Gastroesophageal sphincter (tissue), 4 donors: ENCODE results near the gene PCDHB5. TPM values are rescaled to one million over a fixed set of nuclear protein-coding genes. Genes with fewer than 3 reads are reported as not detected.
A peak's percentile ranks its signal among the peaks of the same experiment; 100 is the strongest.
"Not testable (repeated sequence)": the region's sequence is repeated elsewhere in the genome, so short reads cannot be mapped to it uniquely, and the experiment has no call there.

ENCODE experiments used
- ATAC-seq: fragments of 150-250 bp; one replicate; pipeline ENCODE4 v1.9.1; 2016; ENCODE audit warnings: mild to moderate bottlenecking, moderate library complexity
- H3K27ac ChIP-seq, 4 donors: fragments of 200-600 bp; sonication (generic) in 3 of 4; 1 replicate in 3 of 4; 2 replicates in 1 of 4; pipeline ENCODE4 v1.5.1; 2016 to 2019
- H3K27me3 ChIP-seq: fragments of 200-600 bp; sonication (generic); one replicate; pipeline ENCODE4 v1.5.1; 2019
- H3K36me3 ChIP-seq, 2 donors: fragments of 200-600 bp; sonication (generic); one replicate each; pipeline ENCODE4 v1.5.1; 2019; ENCODE audit warnings: control low read depth in 1 of 2
- H3K4me1 ChIP-seq, 3 donors: fragments of 200-600 bp; sonication (generic); 1 replicate in 2 of 3; 2 replicates in 1 of 3; pipeline ENCODE4 v1.5.1; 2016 to 2019; ENCODE audit warnings: control low read depth in 2 of 3
- H3K4me3 ChIP-seq, 2 donors: fragments of 200-600 bp; sonication (generic); one replicate each; pipeline ENCODE4 v1.5.1; 2019; ENCODE audit warnings: mild to moderate bottlenecking in 1 of 2, moderate library complexity in 1 of 2
- H3K9me3 ChIP-seq, 3 donors: fragments of 200-600 bp; sonication (generic); one replicate each; pipeline ENCODE4 v1.5.1; 2017 to 2019; ENCODE audit warnings: control low read depth in 2 of 3
- EP300 ChIP-seq: sonication (generic); formaldehyde crosslinking; IDR thresholded peaks from one replicate; pipeline ENCODE4 v1.6.1; 2017; ENCODE audit warnings: antibody characterized with exemption, mild to moderate bottlenecking
- POLR2A ChIP-seq, 2 donors: fragments of 450-650 bp; IDR thresholded peaks; one replicate each; pipeline ENCODE4 v1.6.1; 2017; ENCODE audit warnings: antibody characterized with exemption in 2 of 2, mild to moderate bottlenecking in 2 of 2, moderate library complexity in 1 of 2
- POLR2AphosphoS5 ChIP-seq: sonication (generic); formaldehyde crosslinking; IDR thresholded peaks from one replicate; pipeline ENCODE4 v1.6.1; 2017; ENCODE audit warnings: antibody characterized with exemption
- WGBS, 2 donors: methylation state at CpG; one replicate each; pipeline ENCODE4 v1.1.5; 2018; ENCODE audit warnings: low coverage in 1 of 2; 5-methylcytosine and 5-hydroxymethylcytosine counted together
- total RNA-seq, 4 donors: library from RNA; depleted of rRNA; stranded (reverse); fragments of >200 nt; gene quantifications; one replicate each; pipeline ENCODE4 v1.1.0, GENCODE V29; 2016
- TF ChIP-seq, protein P1 (sequence below), 4 experiments: fragments of 200-600 bp in 2 of 4; fragments of 450-650 bp in 2 of 4; sonication (generic) in 1 of 4; IDR thresholded peaks; one replicate each; pipeline ENCODE4 v1.5.1; 2017 to 2019; ENCODE audit warnings: antibody characterized with exemption in 4 of 4, mild to moderate bottlenecking in 2 of 4, moderate library complexity in 2 of 4

PCDHB5 gene
- total RNA-seq, 4 donors from 2014 or later = 3.2 to 8.6 (median 5.8) TPM

DNA sequence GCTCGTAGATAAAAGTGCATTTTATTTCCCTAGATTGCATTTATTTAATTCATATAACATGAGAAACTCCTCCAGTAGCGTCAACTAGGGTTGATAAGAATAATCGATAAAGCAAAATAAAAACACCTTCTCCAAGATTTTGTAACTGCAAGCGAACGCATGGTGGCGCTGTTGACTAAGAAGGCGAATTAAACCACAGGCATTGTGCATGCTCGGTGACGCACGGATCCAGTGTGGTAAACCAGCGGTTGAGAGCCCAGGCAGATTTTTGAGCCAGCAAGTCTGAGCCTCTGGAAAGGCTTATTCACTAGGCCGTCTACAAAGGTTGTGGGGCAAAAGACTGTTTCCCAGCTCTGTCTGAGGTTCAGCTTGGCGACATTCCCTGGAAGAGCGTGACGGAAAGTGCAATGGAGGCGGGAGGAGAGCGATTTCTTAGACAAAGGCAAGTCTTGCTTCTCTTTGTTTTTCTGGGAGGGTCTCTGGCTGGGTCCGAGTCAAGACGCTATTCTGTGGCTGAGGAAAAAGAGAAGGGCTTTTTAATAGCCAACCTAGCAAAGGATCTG, 34.7 kb upstream of the PCDHB5 start, which contains the start of gene PCDHB3:
PCDHB3 (plus strand) TSS at position 231 of the 563 bp plus-strand sequence; CDS start at position 408, 177 bp downstream.
- Histone ChIP-seq H3K27ac (no peak within 1 kb of the TSS), H3K9me3 (peaks cover 0 to 77% (median 0%) of the 10 kb centered on the region in 3 donors), H3K4me1 (no peaks in the 10 kb centered on the region), H3K27me3 (peaks cover 57% of the 10 kb centered on the region), H3K36me3 (no peaks in the 10 kb centered on the region), H3K4me3 (peak within 1 kb of the TSS in 1 of 2 donors; percentile 38)
- ATAC-seq = no peak
- 17 to 27% methylated on average over 6 to 19 of the region's 19 CpGs for whole genome bisulfite sequencing, 2 donors
- no peak for TF ChIP-seq POLR2A (IDR thresholded peaks at IDR 0.05)
- no peak for TF ChIP-seq EP300
- TF ChIP-seq, protein P1, sequence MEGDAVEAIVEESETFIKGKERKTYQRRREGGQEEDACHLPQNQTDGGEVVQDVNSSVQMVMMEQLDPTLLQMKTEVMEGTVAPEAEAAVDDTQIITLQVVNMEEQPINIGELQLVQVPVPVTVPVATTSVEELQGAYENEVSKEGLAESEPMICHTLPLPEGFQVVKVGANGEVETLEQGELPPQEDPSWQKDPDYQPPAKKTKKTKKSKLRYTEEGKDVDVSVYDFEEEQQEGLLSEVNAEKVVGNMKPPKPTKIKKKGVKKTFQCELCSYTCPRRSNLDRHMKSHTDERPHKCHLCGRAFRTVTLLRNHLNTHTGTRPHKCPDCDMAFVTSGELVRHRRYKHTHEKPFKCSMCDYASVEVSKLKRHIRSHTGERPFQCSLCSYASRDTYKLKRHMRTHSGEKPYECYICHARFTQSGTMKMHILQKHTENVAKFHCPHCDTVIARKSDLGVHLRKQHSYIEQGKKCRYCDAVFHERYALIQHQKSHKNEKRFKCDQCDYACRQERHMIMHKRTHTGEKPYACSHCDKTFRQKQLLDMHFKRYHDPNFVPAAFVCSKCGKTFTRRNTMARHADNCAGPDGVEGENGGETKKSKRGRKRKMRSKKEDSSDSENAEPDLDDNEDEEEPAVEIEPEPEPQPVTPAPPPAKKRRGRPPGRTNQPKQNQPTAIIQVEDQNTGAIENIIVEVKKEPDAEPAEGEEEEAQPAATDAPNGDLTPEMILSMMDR (IDR thresholded peaks at IDR 0.05) = peak in 2 of 4 experiments; percentile 19 to 35

DNA sequence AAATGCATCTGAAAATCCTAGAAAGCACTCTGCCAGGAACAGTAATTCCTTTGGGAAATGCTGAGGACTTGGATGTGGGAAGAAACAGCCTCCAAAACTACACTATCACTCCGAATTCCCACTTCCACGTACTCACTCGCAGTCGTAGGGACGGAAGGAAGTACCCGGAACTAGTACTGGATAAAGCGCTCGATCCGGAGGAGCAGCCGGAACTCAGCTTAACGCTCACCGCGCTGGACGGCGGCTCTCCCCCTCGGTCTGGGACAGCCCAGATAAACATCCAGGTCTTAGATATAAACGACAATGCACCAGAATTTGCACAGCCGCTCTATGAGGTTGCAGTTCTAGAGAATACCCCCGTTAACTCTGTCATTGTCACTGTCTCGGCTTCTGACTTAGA, 33.9 kb upstream of the PCDHB5 start:
- no peak overlapping the region for H3K27ac ChIP-seq
- H3K27me3 ChIP-seq = peaks cover 50% of the 10 kb centered on the region
- WGBS, 2 donors = 36 to 63% methylated on average over 12 to 13 of the region's 20 CpGs
- ATAC-seq = no peak
- no peaks in the 10 kb centered on the region for H3K4me1 ChIP-seq
- peaks cover 0 to 73% (median 0%) of the 10 kb centered on the region in 3 donors for H3K9me3 ChIP-seq
- TF ChIP-seq POLR2AphosphoS5 (no peak), EP300 (no peak), POLR2A (IDR thresholded peaks at IDR 0.05) (no peak)
- TF ChIP-seq, protein P1 (IDR thresholded peaks at IDR 0.05) = no peak
- H3K36me3 ChIP-seq = no peaks in the 10 kb centered on the region
- peak overlapping the region in 1 of 2 donors; percentile 38 for H3K4me3 ChIP-seq

DNA sequence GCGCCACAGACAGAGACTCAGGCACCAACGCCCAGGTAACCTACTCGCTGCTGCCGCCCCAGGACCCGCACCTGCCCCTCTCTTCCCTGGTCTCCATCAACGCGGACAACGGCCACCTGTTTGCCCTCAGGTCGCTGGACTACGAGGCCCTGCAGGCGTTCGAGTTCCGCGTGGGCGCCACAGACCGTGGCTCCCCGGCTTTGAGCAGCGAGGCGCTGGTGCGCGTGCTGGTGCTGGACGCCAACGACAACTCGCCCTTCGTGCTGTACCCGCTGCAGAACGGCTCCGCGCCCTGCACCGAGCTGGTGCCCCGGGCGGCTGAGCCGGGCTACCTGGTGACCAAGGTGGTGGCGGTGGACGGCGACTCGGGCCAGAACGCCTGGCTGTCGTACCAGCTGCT, 32.9 kb upstream of the PCDHB5 start:
- ATAC-seq, H3K4me3 ChIP-seq, H3K36me3 ChIP-seq, H3K27ac ChIP-seq, H3K4me1 ChIP-seq: not testable (repeated sequence)
- no CpG with 5 or more reads among the region's 39 CpGs for WGBS, 2 donors
- H3K27me3 ChIP-seq = peaks cover 44% of the 10 kb centered on the region
- H3K9me3 ChIP-seq = peaks cover 0 to 64% (median 0%) of the 10 kb centered on the region in 3 donors

DNA sequence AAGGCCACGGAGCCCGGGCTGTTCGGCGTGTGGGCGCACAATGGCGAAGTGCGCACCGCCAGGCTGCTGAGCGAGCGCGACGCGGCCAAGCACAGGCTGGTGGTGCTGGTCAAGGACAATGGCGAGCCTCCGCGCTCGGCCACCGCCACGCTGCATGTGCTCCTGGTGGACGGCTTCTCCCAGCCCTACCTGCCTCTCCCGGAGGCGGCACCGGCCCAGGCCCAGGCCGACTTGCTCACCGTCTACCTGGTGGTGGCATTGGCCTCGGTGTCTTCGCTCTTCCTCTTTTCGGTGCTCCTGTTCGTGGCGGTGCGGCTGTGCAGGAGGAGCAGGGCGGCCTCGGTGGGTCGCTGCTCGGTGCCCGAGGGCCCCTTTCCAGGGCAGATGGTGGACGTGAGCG, 32.5 kb upstream of the PCDHB5 start:
- H3K36me3 ChIP-seq, H3K27ac ChIP-seq, ATAC-seq, H3K4me3 ChIP-seq, H3K4me1 ChIP-seq: not testable (repeated sequence)
- Histone ChIP-seq H3K27me3 (peaks cover 43% of the 10 kb centered on the region), H3K9me3 (peaks cover 0 to 62% (median 0%) of the 10 kb centered on the region in 3 donors)
- no CpG with 5 or more reads among the region's 38 CpGs for WGBS, 2 donors

DNA sequence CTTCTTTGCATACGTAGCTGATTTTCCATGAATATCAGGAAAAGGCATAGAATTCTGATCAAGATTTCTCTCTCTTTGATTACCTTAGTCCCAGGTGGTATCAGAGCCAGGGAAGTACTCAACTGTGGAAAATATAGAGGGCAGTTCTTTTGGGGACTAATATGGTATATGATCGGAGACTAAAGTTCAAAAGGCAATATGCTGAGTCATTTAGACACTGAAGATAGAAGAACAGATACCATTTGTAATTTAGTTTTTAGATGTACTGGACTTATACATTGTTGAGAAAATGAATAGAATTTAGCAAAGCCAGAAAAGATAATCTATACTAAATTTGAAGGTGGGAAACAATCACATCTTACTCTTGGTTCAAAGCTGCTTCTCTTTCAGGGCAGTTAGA, 29.7 kb upstream of the PCDHB5 start:
- ATAC-seq = no peak
- peaks cover 0 to 59% (median 0%) of the 10 kb centered on the region in 3 donors for H3K9me3 ChIP-seq
- no peak overlapping the region for H3K4me3 ChIP-seq
- H3K27me3 ChIP-seq = peaks cover 30% of the 10 kb centered on the region
- no peak for TF ChIP-seq POLR2AphosphoS5
- TF ChIP-seq POLR2A (IDR thresholded peaks at IDR 0.05) = no peak
- TF ChIP-seq, protein P1 (IDR thresholded peaks at IDR 0.05) = no peak
- TF ChIP-seq EP300 = no peak
- H3K27ac ChIP-seq = no peak overlapping the region
- WGBS, 2 donors = 56 to 100% methylated on average over 2 of the region's 2 CpGs
- H3K4me1 ChIP-seq = no peaks in the 10 kb centered on the region
- no peaks in the 10 kb centered on the region for H3K36me3 ChIP-seq

DNA sequence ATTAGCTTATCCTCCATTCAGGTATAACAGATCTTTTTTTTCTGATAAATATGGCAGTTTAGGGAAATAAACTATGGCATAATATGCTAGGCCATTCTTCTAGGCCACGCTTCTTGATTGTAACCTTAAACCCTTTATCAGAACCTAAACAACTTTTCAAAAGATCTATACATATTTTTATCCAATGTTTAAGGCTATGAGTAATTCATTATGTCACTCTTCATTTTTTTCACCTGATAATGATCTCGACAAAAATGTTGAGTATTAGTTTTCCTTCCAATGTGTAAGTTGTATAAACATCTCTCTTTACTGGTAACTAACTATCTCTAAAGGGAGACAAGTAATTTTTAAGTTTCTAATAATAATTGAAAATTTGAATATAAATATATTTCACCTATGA, 15.8 kb upstream of the PCDHB5 start:
- Histone ChIP-seq H3K36me3 (peaks cover 0 to 5% of the 10 kb centered on the region in 2 donors), H3K4me1 (no peaks in the 10 kb centered on the region), H3K27ac (no peak overlapping the region), H3K9me3 (peaks cover 0 to 57% (median 1%) of the 10 kb centered on the region in 3 donors), H3K27me3 (peaks cover 29% of the 10 kb centered on the region), H3K4me3 (no peak overlapping the region)
- no peak for ATAC-seq
- TF ChIP-seq EP300 (no peak), POLR2A (IDR thresholded peaks at IDR 0.05) (no peak), POLR2AphosphoS5 (no peak)
- TF ChIP-seq, protein P1 (IDR thresholded peaks at IDR 0.05) = no peak
- WGBS, 2 donors = 38 to 42% methylated on average over 2 of the region's 2 CpGs
